Kasumi-1 (cell line): Measurements from ENCODE around the gene FAM222A.
"Not testable (repeated sequence)": the region's sequence is repeated elsewhere in the genome, so short reads cannot be mapped to it uniquely, and the experiment has no call there.

Experiments used
- DNase-seq, 2 experiments: peaks; one replicate each; lab custom pipeline; 2025; lab: John Stamatoyannopoulos, UW

Gene FAM222A

DNA sequence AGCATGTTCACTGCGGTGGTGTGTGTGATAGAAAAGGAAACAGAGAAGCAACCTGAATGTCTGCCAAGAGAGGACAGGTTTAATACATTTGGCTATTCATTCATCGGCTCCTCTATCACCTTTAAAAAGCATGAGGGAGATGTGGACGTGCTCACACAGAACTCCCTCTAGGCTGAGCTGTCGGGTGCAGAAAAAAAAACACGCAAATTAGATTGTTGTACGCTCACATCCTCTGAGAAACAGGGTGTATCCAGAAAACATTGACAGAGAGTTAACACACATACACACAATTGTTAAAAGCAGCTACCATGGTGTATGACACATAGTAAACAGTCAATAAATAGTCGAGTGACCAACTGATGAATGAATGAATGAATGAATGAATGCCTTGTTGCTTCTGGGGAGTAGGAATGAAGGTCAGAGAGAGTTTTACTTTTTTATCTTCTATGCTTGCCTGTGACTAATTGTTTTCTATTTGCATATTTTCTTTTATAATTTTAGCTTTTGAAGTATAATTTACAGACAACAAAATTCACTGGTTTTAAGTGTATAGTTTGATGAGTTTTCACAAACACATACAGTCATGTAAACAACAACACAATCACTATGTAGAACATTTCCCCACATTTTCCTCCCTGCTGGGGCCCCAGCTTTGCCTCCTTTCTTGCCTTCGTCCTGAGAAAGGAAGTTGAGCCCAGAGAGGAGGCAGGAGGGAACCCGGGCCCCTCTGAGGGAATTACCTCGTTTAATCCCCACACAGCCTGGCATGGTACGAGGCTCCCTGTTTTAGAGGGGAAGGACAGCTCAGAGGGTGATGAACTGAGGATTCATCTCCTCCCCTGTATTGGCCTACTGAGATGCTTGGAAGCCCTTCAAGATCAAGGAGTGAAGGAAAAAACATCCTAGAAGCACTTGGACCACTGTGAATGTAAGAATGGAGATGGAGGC, 19.7 kb upstream of the FAM222A start:
- DNase-seq, result no peak

DNA sequence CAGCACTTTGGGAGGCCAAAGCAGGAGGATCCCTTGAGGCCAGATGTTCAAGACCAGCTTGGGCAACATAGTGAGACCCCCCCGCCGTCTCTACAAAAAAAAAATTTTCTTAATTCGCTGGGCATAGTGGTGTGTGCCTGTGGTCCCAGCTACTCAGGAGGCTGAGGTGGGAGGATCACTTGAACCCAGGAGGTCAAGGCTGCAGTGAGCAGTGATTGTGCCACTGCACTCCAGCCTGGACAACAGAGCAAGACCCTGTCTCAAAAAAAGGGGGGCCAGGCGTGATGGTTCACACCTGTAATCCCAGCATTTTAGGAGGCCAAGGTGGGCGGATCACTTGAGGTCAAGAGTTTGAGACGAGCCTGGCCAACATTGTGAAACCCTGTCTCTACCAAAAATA, 19.0 kb upstream of the FAM222A start:
- not testable (repeated sequence) for DNase-seq

GRCh38 chr12:109695416-109695815, 18.2 kb upstream of the FAM222A start:
- no peak for DNase-seq

GRCh38 chr12:109695961-109696461, 17.6 kb upstream of the FAM222A start:
- DNase-seq, result no peak

GRCh38 chr12:109696485-109697269, 16.9 kb upstream of the FAM222A start:
- peak; percentile 3 to 10 for DNase-seq

- no peak for DNase-seq
Measured at GRCh38 chr12:109697270-109697553, 16.4 kb upstream of the FAM222A start.

GRCh38 chr12:109697877-109698468, 15.7 kb upstream of the FAM222A start:
- DNase-seq, result no peak

GRCh38 chr12:109698820-109699219, 14.8 kb upstream of the FAM222A start:
- no peak for DNase-seq

DNA sequence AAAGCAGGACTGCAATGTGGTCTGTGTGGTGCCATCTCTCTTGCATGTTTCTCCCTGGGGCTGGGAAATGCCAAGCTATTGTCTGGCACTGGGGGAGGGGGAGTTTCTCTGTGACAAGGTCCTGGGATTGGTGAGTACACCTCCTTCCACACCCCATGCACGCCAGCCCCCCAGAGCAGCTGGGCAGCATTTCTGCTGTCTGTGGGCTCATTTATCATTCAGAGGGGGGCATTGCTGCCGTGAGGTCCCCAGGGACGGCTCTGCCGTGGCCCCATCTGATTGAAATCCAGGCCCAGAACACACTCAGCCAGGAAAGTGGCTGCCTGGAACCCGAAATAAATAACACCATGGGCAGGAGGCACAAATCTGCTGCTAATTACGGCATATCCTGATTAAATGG, 12.6 kb upstream of the FAM222A start:
- no peak for DNase-seq

DNA sequence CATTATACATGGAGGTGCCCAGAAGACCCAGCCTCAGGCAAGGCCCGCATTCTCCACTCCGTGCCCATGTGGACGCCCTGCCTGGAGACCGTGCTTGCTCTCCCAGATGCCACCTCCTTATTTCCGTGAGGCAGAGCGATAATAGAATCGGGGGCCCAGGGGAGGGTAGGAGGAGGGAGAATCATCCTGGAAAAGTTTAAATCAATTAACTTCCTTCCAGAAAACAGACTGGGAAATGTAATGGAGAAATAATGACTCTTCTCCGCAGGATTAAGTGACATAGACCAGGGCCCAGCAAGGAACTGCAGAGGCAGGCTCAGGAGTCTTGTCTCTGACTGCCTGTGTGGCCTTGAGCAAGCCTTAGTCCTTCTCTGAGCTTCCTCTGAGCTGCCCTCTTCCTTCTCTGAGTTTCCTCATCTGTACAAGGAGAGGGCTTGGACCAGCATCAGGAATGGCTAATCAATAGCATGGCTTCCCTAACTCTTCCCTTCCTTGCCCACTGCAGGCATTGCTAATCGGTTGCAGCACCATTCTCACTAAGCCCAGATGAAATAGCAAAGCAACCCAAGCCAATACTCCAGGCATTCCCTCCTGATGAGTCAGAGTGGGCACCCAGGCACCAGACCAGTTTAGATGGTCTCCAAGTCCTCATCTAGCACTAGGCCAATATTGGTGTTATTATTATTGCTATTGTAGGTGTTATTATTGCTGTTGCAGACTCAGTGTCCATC, 11.3 kb upstream of the FAM222A start:
- DNase-seq, result no peak

GRCh38 chr12:109703684-109704083, 9.9 kb upstream of the FAM222A start:
- DNase-seq, result no peak

DNA sequence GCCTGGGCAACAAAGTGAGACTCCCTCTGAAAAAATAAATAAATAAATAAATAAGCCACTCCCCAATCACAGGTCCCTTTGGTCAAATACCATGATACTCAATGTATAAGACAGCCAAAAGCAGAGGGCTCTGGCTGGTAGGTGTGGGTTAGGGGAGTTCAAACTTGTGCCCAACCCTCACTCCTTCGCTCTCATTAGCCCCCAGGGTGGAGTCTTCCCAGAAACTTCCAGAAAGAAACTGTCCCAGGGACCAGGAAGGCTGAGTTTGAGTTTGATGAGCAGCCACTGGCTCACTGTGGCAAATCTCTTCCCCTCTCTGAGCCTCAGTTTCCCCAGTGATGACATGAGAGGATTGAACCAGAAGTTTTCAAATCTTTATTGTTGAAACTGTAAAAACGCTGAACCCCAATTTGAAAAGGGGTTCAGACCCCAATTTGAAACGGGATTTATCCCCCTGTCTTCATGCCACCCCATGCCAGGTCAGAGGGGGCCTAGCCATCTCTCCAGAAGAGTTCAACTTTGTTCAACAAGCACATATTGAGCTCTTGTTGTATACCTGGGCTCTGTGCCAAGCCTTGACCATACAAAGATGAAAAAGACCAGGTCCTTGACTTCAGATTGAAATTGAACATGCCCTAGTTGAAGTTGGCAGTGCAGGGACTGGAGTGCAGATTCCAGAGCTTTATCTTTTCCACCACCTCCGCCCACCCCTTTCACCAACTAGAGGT, 9.1 kb upstream of the FAM222A start:
- DNase-seq, result no peak

DNA sequence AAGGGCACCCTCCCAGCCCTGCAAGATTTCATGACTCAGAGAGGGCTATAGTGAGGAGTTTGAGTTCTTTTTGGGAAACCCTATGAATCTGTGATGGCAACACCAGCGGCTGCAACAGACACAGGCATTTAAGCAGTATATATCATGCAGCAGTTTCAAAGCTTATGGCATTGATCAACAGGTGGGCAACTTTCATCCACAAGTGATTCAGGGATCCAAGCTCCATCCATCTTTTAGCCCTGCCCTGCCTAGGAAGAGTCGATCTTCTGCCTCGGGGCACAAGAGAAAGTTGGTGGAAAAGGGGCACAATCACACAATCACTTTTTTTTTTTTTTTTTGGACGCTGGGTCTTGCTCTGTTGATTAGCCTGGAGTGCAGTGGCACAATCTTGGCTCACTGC, 8.3 kb upstream of the FAM222A start:
- DNase-seq, result no peak

GRCh38 chr12:109706398-109706746, 7.3 kb upstream of the FAM222A start:
- DNase-seq, result no peak

GRCh38 chr12:109706747-109707469, 6.7 kb upstream of the FAM222A start:
- DNase-seq, result no peak

GRCh38 chr12:109707470-109707821, 6.2 kb upstream of the FAM222A start:
- no peak for DNase-seq

GRCh38 chr12:109708939-109709338, 4.7 kb upstream of the FAM222A start:
- DNase-seq, result no peak

DNA sequence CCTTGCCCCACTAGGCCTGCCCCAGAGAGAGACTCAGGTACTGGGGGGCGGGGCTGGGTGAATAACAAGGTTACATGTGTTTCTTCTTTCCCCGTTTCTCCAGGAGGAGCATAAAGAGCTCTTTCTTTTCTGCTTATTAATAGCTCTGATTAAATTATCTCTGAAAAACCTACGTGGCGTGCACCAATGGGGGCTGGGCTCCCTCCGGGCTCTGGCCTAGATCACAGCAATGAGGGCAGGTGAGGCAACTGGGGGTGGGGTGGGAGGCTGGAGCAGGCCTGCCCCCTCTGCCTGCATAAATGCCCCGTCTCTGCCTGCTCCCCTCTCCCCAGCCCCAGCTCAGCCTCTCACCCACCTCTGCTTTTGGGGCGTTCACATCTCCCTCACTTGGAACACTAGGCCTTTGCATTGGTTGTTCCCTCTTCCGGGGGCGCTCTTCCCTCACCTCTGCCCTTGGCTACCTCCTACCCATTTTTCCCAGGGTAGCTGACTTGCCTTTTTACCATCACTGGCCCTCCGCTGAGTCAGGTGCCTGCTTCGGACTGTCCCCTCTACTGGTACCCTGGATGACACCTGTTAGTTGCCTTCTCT, 4.1 kb upstream of the FAM222A start:
- DNase-seq, result no peak

DNA sequence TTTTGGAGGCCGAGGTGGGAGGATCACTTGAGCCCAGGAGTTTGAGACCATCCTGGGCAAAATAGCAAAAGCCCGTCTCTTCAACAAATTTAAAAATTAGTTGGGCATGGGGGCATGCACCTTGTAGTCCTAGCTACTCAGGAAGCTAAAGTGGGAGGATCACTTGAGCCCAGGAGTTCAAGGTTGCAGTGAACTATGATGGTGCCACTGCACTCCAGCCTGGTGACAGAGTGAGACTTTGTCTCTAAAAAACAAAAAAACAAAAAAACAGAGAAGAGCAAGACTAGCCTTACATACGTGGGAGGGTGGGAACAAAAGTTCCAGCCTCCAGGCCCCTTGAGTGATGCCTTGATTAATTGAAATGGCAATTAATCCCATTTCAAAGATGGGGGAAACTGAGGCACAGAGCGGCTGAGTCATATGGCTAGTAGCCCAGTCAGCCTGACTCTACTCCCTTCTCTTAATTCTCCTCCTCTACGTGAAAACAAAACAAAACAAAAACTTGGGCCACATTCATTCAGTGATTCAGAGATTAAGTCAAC, 3.3 kb upstream of the FAM222A start:
- no peak for DNase-seq
